ENCODE measurements around the gene CCDC92B. TPM values are rescaled to one million over a fixed set of nuclear protein-coding genes. Genes with fewer than 3 reads are reported as not detected.

CCDC92B gene
- total RNA-seq, 1 donor from 2014 or later: 0.16 TPM

GRCh38 chr17:2736956-2737355 is 12.5 kb downstream of the CCDC92B start:
- Histone ChIP-seq H3K9me3 (replicated peaks) (no peaks in the 10 kb centered on the region), H3K36me3 (no peaks in the 10 kb centered on the region), H3K4me1 (no peaks in the 10 kb centered on the region), H3K27ac (replicated peaks) (no peak overlapping the region), H3K4me3 (no peak overlapping the region), H3K27me3 (ENCODE audit: low read depth) (peaks cover 7% of the 10 kb centered on the region)
- no peak for DNase-seq
- TF ChIP-seq CTCF (IDR thresholded peaks at IDR 0.05; ENCODE audit: borderline replicate concordance): no peak
- intact Hi-C loops (cut with micrococcal nuclease): no loop called here

- TF ChIP-seq CTCF (IDR thresholded peaks at IDR 0.05; ENCODE audit: borderline replicate concordance): no peak
- intact Hi-C loops (cut with micrococcal nuclease): no loop called here
- no peak for DNase-seq
- peaks cover 13% of the 10 kb centered on the region for H3K27me3 ChIP-seq (ENCODE audit: low read depth)
- no peak overlapping the region for H3K27ac ChIP-seq (replicated peaks)
- no peaks in the 10 kb centered on the region for H3K4me1 ChIP-seq
- H3K36me3 ChIP-seq: no peaks in the 10 kb centered on the region
- H3K4me3 ChIP-seq: no peak overlapping the region
- H3K9me3 ChIP-seq (replicated peaks): no peaks in the 10 kb centered on the region
Measured at GRCh38 chr17:2735896-2736295, 13.6 kb downstream of the CCDC92B start.

- Histone ChIP-seq H3K27ac (replicated peaks) (no peak overlapping the region), H3K9me3 (replicated peaks) (no peaks in the 10 kb centered on the region), H3K4me1 (no peaks in the 10 kb centered on the region), H3K4me3 (no peak overlapping the region), H3K27me3 (ENCODE audit: low read depth) (peaks cover 13% of the 10 kb centered on the region), H3K36me3 (no peaks in the 10 kb centered on the region)
- no peak for DNase-seq
- intact Hi-C loops (cut with micrococcal nuclease): no loop called here
- no peak for TF ChIP-seq CTCF (IDR thresholded peaks at IDR 0.05; ENCODE audit: borderline replicate concordance)
Measured at GRCh38 chr17:2734939-2735338, 14.5 kb downstream of the CCDC92B start.

- intact Hi-C loops (cut with micrococcal nuclease): no loop called here
Measured at GRCh38 chr17:2731807-2732206, 17.6 kb downstream of the CCDC92B start.

GRCh38 chr17:2730764-2731353 is 18.6 kb downstream of the CCDC92B start:
- Histone ChIP-seq H3K27me3 (ENCODE audit: low read depth) (peaks cover 28% of the 10 kb centered on the region), H3K4me1 (no peaks in the 10 kb centered on the region), H3K27ac (replicated peaks) (no peak overlapping the region), H3K36me3 (no peaks in the 10 kb centered on the region), H3K4me3 (no peak overlapping the region), H3K9me3 (replicated peaks) (no peaks in the 10 kb centered on the region)
- DNase-seq: no peak
- no peak for TF ChIP-seq CTCF (IDR thresholded peaks at IDR 0.05; ENCODE audit: borderline replicate concordance)
- intact Hi-C loops (cut with micrococcal nuclease): no loop called here

More at GRCh38 chr17:2731807-2732206, 17.6 kb downstream of the CCDC92B start:
- no peaks in the 10 kb centered on the region for H3K4me1 ChIP-seq
- no peaks in the 10 kb centered on the region for H3K36me3 ChIP-seq
- no peak overlapping the region for H3K27ac ChIP-seq (replicated peaks)
- no peak for DNase-seq
- no peaks in the 10 kb centered on the region for H3K9me3 ChIP-seq (replicated peaks)
- TF ChIP-seq CTCF (IDR thresholded peaks at IDR 0.05; ENCODE audit: borderline replicate concordance): no peak
- H3K4me3 ChIP-seq: no peak overlapping the region
- peaks cover 27% of the 10 kb centered on the region for H3K27me3 ChIP-seq (ENCODE audit: low read depth)
